GM19043 (cell line): ENCODE results near the gene TTLL10.

ENCODE experiments used
- ATAC-seq: cut with Tn5 transposase; IDR thresholded peaks from one replicate; pipeline ENCODE4 v1.9.1; 2021; ENCODE audit warnings: low read depth; ENCODE audit not compliant: unreplicated experiment

The TTLL10 gene, protein sequence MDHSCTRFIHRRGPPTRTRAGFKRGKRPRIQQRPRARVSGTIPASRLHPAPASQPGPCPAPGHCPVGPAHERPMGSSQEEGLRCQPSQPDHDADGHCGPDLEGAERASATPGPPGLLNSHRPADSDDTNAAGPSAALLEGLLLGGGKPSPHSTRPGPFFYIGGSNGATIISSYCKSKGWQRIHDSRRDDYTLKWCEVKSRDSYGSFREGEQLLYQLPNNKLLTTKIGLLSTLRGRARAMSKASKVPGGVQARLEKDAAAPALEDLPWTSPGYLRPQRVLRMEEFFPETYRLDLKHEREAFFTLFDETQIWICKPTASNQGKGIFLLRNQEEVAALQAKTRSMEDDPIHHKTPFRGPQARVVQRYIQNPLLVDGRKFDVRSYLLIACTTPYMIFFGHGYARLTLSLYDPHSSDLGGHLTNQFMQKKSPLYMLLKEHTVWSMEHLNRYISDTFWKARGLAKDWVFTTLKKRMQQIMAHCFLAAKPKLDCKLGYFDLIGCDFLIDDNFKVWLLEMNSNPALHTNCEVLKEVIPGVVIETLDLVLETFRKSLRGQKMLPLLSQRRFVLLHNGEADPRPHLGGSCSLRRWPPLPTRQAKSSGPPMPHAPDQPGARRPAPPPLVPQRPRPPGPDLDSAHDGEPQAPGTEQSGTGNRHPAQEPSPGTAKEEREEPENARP

GRCh38 chr1:1173793-1174415, at the start of gene TTLL10:
TSS of gene TTLL10 (plus strand) at chr1:1173880. CDS start at chr1:1179216, 5,336 bp downstream.
- no peak for ATAC-seq

GRCh38 chr1:1124508-1124785, 49.2 kb upstream of the TTLL10 start:
- ATAC-seq, result no peak

DNA sequence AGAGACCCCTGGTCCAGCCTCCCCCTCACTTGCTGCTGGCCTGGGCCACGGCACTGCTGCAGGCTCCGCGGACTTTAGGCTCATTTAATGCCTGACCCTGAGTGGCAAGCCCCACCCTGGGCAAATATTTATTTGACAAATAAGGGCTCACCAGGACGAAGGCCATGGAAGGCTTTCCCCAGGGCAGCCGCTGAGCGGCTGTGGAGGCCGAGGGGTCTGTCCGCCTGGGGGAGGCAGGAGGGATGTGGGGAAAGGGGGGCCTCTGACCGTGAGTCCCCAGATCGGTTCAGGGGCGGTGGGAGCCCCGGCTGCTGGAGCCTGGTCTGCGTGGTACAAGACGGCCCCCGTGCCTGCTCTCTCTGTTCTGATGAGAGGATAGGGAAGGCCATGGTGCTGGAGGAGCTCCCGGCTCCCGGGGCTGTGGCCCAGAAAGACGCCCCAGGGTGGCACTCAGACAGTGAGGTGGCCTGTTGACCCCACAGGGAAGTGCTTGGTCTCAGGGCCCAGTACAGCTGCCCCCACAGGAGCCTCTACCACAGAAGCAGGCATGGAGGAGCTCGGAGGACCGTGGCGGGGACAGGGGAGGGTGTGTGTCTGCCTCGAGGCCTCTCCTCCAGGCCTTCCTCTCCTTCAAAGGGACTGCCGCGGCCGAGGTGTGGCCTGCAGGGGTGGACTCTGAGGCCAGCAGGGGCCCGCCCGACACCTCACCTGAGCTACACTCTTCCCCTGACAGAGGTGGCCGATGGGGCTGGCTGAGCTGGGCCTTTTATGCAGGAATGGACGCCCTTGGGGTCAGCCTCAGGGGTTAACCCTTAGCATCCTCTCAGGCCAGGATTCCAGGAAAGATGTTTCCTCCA, 48.7 kb upstream of the TTLL10 start:
- no peak for ATAC-seq

- no peak for ATAC-seq
Observed at GRCh38 chr1:1125945-1126344, 47.7 kb upstream of the TTLL10 start.

GRCh38 chr1:1127551-1128451, 45.9 kb upstream of the TTLL10 start:
- ATAC-seq, result no peak

- ATAC-seq, result no peak
Observed at GRCh38 chr1:1128454-1129139, 45.1 kb upstream of the TTLL10 start.

GRCh38 chr1:1129381-1129821, 44.3 kb upstream of the TTLL10 start:
- ATAC-seq, result no peak

DNA sequence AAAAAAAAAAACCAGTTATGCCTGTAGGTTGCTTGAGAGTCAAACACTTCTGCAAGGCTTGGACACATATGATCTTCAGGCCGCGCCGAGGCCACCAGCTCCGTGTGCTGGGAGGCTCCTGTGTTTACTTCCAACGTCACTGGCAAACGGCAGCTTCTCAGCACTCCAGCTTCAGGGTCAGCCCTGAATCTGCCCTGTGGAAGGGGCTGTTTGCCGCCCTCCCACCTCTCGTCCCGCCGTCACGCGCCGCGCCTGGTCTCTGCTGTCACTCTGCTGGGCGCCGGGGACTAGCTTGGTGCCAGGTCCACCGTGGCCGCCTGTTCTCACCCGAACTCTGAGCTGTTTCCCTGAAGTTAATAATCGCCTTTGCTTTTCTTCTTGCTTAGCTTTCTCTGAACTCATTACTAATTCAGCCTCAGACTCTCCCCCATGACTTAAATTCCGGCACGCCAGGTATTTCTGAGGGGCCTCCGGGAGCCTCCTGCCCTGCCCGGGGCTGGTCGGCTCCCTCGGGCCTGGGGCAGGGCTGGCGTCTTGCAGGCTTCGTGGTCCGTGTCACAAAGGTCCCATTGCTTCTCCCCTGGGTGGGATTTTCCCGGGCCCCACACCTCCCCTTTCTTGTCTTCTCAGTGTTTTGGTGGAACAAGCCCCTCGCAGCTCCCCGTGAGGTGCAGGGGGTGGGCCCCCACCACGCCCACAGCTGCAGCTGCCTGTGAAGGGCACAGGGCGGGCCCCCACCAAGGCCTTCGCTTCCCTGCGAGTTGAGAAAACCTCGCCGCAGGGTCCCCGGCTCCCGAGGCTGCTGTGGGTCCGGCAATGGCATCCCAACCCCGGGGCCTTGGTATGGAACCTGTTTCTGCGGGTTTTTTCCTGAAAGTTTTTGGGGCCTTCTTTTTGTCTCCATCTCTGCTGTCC, 43.2 kb upstream of the TTLL10 start:
- no peak for ATAC-seq

DNA sequence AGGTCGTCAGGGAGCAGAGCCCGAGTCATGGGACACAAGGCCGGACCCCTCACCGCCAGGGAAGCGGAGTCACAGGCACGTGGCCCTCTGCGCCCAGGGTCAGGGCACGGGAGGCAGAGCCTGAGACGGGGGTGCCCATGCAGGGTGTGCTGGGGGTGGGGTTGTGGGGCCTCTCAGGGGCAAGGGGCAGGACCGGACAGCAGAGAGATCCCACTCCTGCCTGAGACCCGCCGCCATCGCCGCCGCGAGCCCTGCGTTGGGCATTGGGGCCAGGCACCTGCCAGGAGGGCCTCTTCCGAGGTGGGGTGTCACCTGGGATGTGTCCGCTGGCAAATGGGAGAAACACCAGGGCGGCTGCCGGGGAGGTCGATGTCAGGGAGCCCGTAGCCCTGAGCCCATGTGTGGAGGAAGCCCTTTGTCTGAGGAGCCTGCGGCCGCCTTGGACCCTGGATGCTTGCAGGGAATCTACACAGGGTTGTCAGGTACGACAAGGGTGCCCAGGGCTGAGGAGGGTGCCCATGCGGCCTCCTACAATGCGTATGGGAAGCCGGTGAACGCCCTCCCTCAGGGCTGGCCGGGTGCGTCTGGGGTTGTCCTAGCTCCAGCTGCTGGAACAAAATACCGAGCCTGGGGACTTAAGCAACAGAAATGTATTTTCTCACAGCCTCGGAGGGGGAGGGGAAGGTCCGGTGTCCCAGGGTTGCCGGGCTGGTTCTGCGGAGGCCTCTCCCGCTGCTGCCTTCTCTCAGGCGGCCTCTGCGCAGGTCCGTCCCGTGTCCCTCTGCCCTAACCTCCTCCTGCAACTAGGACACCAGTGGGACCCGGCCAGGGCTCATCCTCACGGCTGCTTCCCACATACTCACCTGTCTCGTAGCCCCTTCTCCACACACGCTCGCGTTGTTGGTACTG, 41.4 kb upstream of the TTLL10 start:
- ATAC-seq, result no peak

- no peak for ATAC-seq
Observed at GRCh38 chr1:1132956-1133750, 40.5 kb upstream of the TTLL10 start.

DNA sequence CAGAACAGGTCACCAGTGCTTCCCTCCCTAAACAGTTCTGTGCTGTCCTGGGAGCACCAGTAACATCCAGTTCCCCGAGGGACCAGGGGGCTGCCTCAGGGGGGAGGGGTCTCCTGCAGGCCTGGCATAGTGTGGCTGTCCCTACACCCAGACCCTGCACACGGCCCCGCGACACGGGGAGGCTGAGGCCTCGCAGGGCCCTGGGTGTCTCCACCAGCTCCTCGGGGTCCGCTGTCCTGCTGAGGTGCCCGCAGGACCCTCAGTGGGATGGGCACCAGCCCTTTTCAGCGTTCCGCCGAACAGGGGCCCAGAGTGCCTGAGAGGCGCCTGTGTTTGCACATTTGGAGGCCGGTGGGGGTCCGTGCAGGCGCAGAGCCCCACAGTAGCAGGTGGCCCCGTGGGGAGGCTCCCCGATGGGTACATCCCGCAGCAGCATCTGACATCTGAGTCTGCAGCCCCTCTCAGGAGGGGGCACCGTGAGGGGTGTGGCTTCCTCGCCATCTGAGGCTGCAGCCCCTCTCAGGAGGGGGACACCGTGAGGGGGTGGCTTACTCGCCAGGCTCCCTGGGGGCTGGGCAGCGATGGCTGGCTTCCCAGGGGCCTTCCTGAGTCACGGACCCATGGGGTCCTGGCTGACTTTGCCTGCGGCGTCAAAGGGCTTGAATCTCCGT, 39.2 kb upstream of the TTLL10 start:
- no peak for ATAC-seq

DNA sequence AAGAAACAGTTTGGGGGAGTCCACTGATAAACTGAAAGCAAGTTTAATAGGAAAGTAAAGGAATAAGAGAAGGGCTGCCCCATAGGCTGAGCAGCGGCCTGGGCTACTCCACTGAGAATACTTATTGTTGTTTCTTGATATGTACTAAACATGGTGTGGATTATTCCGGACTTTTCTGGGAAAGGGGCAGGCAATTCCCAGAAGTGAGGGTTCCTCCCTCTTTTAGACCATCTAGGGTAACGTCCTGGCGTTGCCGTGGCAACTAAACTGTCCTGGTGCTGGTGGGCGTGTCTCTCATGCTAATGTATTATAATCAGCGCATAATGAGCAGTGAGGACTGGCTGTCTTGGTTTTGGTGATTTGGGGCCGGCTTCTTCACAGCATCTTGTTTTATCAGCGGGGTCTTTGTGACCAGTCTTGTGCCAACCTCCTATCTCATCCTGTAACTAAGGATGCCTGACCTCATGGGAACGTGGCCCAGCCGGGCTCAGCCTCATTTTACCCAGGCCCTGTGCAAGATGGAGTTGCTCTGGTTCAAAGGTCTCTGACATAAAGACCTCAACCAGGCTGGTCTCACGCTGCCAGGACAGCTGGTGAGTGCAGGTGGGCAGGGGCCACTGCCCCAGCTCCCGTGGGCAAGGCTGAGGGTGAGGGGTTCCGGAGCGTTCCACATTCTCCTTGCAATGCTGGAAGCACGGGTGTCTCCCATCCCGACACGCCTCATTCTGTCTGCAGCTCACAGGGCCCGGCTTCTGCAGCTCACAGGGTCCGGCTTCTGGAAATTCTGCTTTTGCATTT, 38.1 kb upstream of the TTLL10 start:
- no peak for ATAC-seq

DNA sequence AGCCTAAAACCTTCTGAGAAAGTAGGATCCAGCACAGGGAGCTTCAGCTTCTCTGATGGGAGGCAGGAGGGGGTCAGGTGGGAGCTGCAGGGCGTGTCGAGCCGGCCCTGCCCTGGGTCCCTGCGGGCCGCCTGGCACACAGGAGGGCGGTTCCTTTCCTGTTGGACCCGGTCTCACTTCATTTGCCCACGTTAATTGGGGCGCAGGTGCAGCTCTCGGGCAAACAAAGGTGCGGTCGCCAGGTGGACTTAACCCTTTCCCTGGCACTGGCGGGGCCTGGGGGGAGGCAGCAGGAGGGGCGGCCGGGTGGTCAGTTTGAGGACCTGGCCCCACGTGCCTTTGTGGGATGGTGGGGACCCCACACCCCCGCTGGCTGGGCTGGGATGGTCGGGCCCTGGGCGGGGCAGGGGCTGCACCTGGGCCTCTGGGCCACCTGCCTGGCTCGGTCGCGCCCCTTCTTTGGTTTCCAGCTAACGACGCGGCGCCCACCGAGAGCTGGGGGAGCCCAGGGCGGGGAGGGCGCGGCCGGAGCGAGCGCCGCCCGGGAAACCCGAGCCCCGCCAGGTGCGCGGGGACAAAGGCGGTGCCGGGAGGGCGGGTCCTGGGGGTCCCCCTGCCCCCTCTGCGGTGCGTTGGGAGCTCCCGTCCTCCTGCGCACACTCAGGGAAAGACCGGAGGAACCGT, 37.0 kb upstream of the TTLL10 start:
- ATAC-seq, result no peak

DNA sequence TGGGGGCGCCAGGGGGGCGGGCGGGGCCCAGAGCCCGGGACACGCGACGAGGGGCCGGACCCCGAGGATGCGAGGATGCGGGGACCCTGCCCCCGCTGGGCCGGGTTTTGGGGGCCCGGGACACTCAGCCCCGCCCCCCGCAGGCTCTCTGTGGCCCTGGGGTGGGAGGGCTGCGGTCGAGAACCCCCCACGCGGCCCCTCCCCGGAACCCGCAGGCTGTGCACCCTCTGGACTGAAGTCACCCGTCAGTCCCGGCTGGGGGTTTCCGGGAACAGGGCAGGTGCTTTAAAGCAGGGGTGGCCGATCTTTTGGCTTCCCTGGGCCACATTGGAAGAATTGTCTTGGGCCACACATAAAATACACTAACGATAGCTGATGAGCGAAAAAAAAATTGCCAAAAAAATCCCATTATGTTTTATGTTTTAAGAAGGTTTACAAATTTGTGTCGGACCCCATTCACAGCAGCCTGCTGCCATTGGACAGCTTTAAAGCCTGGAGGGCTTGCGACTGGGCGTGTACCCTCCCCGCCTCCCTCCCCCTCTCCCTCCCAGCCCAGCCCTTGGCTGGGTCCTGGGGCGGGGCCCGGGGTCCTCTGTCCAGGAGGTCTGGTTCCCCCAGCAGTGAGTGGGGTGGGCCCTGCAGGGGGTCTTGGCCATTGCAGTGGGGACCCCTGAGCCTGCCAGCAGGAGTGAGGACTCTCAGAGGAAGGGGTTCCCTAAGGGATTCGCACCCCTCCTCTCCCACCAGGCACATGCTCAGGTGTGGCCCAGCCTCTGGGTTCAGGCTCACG, 36.2 kb upstream of the TTLL10 start:
- no peak for ATAC-seq
